ENCODE results near the gene CCDC177. TPM values are rescaled to one million over a fixed set of nuclear protein-coding genes. Genes with fewer than 3 reads are reported as not detected.
"Not testable (repeated sequence)": the region's sequence is repeated elsewhere in the genome, so short reads cannot be mapped to it uniquely, and the experiment has no call there.

Gene CCDC177
- total RNA-seq, 1 donor from 2014 or later = not detected

GRCh38 chr14:69600304-69600891, 25.7 kb upstream of the CCDC177 start:
- DNase-seq (ENCODE audit: low read depth in 2 of 2) = no peak

GRCh38 chr14:69599431-69599830, 24.8 kb upstream of the CCDC177 start:
- not testable (repeated sequence) for DNase-seq (ENCODE audit: low read depth in 2 of 2)

DNA sequence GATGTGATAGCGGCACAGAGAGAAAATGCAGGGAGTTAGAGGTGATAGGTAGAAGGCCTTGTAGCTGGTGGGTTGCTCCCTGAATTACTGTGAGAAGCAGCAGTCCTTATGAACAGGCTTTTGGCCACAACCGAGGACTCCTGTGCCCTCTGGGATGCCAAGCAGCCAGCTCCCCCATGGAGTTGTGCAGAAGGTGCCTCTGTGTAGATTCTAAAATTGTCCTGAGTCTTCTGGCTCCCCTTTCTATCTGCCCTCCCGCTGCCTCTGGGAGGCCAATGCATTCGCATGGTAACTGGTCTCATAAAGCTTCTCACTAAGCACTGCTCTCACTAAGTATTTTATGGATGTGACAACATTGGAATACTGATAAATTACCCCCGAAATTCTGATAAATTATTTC, 20.7 kb upstream of the CCDC177 start:
- DNase-seq (ENCODE audit: low read depth in 2 of 2) = no peak

- DNase-seq (ENCODE audit: low read depth in 2 of 2) = no peak
These were observed 20.2 kb upstream of the CCDC177 start for GRCh38 chr14:69594846-69595245.

GRCh38 chr14:69593018-69593677, 18.5 kb upstream of the CCDC177 start:
- DNase-seq (ENCODE audit: low read depth in 2 of 2) = no peak

DNA sequence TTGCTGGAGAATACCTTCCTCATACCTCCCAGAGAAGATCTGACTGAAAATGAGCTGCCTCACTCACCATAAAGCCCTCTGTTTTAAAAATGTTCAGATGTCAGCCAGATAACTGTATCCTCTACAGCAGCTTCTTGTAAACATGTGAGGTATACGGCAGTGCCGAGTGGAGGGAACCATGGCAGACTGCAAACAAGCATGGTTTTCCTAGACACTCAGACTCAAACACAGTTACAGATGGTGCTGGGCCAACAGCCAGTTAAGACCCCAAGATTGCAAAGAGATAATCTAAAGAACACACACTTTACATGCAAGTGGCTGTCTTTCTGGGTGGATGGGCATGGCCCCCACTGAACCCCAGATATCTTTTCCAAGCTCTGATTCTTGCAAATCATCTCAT, 16.6 kb upstream of the CCDC177 start:
- DNase-seq (ENCODE audit: low read depth in 2 of 2) = no peak

DNA sequence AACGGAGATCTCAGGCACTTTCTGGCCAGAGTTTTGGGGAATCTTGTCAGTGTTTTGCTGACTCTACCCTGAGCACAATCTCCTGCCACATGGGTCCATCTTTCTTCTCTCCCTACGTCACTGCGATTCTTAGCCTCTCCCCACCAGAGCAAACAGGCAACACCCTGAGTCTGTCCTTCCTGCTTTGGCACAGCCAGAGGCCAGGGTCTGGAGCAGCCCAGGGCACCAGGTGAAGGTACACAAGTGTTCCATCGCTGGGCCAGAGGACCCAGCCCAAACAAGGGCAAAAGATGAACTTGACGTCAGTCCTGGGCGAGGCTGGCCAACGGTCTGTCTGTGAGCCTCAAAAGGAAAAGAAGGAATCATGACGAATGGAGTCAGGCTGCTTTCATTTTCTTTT, 12.7 kb upstream of the CCDC177 start:
- DNase-seq (ENCODE audit: low read depth in 2 of 2) = no peak

DNA sequence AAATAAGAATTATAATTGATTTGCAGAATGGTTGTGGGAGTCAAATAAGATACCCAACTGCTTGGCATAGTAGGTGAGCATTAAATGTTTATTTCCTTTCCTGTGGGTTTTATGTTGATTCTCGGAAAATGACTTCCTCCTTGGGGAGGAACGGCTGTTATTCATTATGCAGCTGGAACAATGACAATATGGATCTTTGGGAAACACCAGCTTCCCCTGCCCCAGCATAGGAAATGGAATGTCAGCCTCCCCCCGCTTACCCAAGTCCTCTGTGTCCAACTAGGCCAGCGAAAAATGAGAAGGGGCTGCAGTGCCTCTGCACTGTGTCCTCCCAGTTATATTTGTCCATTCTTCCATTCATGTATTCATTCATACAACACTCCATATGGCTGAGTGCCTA, 11.7 kb upstream of the CCDC177 start:
- DNase-seq (ENCODE audit: low read depth in 2 of 2) = peak; percentile 66 to 88

DNA sequence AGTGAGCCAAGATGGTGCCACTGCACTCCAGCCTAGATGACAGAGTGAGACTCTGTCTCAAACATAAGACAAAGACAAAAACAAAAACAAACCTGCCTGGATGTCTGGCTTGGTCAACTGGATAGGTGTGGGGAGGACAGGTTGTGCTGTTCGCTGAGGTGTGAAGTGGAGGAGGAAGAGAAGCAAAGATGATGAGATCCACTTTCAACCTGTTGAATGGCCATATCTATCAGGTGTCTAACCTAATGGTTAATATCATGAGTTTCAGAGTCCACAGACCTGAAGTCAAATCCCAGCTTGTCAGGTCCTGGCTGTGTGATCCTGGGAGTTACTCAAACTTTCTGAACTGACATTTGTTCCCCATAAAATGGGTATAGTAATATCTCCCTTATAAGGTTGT, 9.7 kb upstream of the CCDC177 start:
- DNase-seq (ENCODE audit: low read depth in 2 of 2) = no peak

- DNase-seq (ENCODE audit: low read depth in 2 of 2) = no peak
These were observed 8.2 kb upstream of the CCDC177 start for GRCh38 chr14:69582829-69583228.

- no peak for DNase-seq (ENCODE audit: low read depth in 2 of 2)
These were observed 7.5 kb upstream of the CCDC177 start for GRCh38 chr14:69582212-69582611.

- no peak for DNase-seq (ENCODE audit: low read depth in 2 of 2)
These were observed 6.8 kb upstream of the CCDC177 start for GRCh38 chr14:69581316-69581935.

GRCh38 chr14:69580009-69580577, 5.4 kb upstream of the CCDC177 start:
- DNase-seq (ENCODE audit: low read depth in 2 of 2) = peak in 1 of 2 donors; percentile 41

DNA sequence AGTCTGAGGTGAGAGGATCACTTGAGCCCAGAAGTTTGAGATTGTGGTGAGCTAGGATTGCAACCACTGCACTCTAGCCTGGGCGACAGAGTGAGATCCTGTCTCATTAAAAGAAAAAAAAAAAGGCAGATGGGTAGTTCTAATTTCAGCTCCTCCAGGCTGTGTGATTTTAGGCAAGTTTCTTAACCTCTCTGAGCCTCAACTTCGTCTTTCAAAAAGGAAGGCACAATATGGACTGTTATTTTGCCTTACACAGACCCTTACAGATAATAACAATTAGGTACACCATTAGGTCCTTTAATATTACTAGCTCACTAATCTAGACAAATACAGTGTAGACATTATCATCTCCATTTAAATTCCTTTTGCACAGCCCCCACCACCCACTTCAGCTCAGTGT, 4.8 kb upstream of the CCDC177 start:
- no peak for DNase-seq (ENCODE audit: low read depth in 2 of 2)

DNA sequence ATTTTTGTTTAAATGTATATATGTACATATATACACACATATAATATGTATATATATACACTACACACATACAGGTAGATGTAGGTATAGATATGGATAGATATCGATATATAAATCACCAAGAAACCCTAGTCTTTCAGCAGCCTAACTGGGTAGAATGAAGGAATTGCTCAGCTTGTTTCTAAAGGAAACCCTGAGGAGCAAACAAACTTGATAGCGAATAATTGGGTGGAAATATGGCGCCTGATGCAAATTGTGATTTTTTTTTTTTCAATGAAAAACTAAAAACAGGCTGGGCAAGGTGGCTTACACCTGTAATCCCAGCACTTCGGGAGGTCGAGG, 254 bp upstream of the CCDC177 start:
- DNase-seq (ENCODE audit: low read depth in 2 of 2) = no peak

DNA sequence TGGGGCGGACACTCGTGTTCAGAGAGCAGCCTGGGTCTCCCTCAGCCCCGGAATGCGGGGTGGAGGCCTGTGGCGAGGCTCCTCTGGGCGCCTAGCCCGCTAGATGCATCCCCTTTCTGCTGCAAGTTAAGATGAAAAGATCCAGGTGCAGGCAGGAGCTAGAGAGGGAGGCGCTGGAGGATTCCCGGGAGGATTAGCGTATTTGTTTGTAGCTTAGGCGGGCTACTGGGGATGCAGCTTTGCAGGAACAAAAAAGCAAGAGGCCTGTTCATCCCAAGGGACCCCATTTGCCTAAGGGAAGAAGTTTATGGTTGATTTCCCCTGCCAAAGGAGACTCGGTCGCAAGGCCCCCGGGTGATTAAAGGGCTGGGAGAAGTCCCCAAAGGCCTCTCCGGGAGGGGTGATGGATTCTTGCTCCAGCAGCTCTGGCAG, 824 bp downstream of the CCDC177 start:
- DNase-seq (ENCODE audit: low read depth in 2 of 2) = no peak

DNA sequence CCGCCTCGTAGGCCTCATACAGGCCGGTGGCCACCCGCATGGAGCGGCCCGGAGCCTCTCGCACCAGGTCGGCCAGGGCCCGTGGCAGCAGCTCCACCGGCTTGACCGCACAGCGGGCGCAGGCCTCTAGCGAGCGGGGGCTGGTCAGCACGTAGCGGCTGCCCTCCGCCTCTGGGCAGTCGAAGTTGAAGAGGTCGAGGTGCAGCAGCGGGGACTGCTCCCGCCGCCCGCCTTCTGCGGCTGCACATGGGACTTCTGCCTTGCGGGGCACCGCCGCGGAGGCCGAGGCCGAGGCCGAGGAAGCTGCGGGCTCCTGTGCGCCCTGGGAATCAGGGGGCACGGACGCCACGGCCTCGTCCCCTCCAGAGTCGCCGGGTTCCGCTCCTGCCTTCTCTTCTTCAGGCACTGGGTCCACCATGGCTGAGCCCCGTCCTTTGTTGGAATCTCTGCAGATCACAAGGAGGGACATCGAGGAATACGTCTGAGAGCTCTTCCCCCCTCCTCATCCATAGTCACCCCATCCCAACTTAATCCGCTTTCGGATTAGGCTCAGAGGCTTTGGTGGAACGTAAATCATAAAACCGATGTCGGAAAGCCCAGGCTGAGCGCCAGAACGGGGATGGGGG, 1.4 kb downstream of the CCDC177 start:
- no peak for DNase-seq (ENCODE audit: low read depth in 2 of 2)

DNA sequence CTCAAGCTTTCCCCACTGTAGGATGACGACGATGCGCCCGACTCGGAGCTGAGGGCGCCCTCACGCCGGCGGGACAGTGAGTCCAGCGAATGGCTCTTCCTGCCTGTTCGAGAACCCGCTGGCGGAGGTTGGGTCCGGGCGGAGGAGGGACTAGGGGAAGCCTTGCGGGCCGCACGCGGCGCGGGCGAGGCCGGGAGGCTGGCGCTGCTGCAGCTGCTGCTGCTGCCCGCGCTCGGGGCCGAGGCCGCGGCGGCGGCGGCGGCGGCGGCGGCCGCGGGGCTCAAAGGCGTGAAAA, 1.9 kb downstream of the CCDC177 start:
- no peak for DNase-seq (ENCODE audit: low read depth in 2 of 2)

- peak in 1 of 2 donors; percentile 37 for DNase-seq (ENCODE audit: low read depth in 2 of 2)
These were observed 2.4 kb downstream of the CCDC177 start for GRCh38 chr14:69572030-69572840.

- DNase-seq (ENCODE audit: low read depth in 2 of 2) = no peak
These were observed 3.1 kb downstream of the CCDC177 start for GRCh38 chr14:69571449-69572029.

- no peak for DNase-seq (ENCODE audit: low read depth in 2 of 2)
These were observed 3.8 kb downstream of the CCDC177 start for GRCh38 chr14:69570836-69571330.
